GM19240 (cell line): ENCODE measurements around the gene EGFLAM.

Source experiments
- DNase-seq: peaks from one replicate; pipeline ENCODE4 v3.0.0; 2011; ENCODE audit warnings: low spot score; ENCODE audit not compliant: insufficient read length

Gene EGFLAM

DNA sequence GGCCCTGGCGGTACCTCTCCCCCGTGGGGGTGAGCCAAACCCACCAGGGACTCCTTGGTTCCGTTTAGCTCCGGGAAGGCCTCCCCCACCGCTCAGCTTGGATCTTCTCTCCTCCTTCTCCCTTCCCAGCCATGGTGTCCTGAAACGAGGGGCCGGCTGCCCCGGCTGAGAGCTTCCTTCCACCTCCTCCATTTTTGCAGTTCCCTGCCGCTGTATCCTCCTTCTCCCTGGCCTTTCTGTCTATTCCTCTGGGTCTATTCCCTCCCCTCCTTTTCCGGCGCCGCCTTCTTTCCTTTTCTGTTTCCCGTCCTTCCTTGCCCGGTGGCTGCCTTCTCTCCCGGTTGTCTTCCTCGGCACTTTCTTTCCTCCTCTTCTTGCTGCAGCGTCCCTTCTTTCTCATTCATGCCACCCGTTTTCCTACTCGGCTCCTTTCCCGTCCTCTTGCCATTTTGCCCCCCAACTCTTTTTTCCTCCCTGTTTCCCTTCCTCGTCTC lies 187.7 kb downstream of the EGFLAM start:
- DNase-seq: no peak

- no peak for DNase-seq
Observed at GRCh38 chr5:38447056-38447455, 188.7 kb downstream of the EGFLAM start.

- DNase-seq: no peak
Observed at GRCh38 chr5:38447786-38448185, 189.4 kb downstream of the EGFLAM start.

DNA sequence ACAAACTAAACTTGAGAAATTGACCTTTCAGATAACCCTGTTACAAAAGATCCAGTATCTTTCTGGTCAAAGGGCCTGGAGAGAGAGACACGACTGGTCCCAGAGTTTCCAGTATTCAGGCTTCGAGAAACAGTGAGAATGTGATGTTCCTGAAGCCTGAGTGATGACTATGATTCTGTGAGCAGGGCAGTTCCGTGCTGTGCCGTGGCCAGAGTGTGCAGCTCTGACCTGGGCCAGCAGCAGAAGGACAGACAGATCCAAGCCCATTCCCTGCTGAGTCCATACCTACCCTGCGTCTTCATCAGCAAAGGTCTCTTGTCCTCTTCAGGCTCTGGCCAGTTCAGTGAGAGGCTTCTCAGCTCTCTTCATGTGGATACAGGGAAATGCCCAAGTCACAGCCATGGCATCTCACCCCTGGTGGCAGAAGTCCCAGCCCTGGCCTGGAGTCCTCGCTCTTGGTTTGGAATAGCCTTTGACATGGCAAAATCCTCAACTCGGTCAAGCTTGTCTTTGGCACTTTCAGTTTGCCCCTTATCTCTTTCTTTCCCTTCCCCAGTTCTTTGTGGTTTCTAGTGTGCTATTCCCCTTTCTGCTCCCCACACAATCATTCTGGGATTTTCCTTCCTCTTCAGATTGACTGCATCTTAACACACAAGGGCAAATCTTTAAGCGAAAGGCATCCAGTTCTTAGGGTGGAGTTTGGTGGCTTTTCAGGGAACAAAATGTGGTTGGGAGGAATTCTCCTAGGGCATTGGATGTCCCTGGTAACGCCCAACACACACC lies 190.4 kb downstream of the EGFLAM start:
- no peak for DNase-seq

DNA sequence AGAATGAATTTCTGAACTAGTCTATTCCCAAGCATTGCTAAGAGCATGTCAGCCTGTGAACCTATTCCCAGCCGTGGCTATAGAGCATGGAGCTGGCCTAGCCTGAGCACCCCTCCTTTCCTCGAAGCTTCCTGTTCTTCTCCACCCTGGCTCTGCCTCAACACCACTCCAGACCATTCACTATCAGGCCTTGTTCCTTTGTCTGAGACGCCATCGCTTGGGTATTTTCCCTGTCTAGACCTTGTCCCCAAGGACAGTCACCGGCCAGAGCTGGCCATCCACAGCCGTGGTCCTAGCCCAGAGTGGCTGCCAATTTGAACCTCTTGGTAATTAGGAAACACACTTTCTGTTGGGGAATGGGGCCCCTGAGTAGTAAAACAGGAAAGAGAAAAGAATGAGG lies 192.3 kb downstream of the EGFLAM start:
- no peak for DNase-seq

DNA sequence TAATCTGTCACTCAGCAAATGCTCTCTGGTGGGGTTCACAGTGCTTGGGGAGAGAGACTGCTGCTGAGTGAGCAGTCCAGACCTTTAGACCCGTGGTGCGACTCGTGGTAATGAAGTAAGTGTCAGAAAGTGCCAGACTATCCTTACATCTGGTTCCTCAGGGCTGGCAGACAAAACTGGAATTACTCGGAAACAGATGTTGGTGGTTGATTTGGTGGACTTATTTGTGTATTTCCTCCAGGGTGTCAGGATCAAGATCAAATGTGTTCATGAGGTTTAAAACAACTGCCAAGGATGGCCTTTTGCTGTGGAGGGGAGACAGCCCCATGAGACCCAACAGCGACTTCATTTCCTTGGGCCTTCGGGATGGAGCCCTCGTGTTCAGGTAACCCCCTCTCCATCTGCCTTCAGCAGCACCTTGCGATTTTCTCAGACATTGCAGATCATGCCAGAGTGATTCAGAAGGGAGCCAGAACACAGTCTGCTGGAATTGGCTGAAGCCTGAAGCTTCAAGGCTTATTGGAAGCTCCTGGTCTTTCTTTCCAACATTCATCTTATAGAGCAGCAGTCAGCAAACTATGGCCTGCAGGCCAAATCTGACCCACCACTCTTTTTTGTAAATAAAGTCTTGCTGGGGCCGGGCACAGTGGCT lies 192.8 kb downstream of the EGFLAM start:
- no peak for DNase-seq

GRCh38 chr5:38452201-38452600 lies 193.8 kb downstream of the EGFLAM start:
- DNase-seq: no peak

DNA sequence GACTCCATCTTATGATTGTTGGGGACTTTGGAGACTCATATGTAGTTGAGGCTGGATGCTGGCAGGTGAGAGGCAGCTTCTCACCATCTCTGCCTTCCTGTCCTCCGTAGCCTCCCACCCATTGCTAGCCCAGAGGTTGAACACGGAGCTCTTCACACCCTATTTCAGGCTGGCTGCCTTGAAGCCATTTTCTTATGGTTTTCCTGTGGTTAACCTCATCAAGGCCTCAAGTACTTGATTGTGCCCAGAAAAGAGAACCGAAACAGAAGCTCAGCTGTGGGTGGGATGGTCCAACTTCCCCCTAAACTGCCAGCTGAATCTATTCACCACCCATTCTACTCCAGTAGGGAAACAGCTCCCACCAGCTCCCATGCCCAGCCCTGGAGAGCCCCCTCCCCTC lies 195.1 kb downstream of the EGFLAM start:
- DNase-seq: peak; percentile 58

- DNase-seq: no peak
Observed at GRCh38 chr5:38453921-38454320, 195.6 kb downstream of the EGFLAM start.

DNA sequence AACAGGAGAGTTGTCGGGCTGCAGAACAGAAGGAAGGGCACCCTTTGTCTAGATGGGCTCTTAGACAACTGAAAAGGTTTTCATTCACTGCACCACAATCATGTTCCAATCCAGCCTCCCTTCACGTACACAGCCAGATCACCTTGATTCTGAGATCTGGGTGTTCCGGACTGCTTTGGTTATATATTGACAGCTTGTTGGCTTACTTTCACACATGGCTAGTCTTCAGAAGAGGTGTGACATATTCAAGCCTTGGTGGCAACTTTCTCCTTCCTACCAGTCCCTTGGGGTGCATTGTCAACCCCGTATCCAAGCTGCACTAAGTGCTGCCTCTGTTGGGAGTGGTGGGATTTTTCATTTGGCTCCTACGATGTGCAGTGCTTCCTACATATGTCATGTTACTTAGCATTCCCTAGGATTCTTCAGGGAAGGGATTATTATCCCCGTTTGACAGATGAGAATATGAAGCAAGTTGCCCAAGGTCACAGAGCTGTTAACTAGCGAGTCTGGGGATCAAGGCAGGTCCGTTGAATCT lies 197.5 kb downstream of the EGFLAM start:
- no peak for DNase-seq

- DNase-seq: no peak
Observed at GRCh38 chr5:38456657-38457399, 198.5 kb downstream of the EGFLAM start.

DNA sequence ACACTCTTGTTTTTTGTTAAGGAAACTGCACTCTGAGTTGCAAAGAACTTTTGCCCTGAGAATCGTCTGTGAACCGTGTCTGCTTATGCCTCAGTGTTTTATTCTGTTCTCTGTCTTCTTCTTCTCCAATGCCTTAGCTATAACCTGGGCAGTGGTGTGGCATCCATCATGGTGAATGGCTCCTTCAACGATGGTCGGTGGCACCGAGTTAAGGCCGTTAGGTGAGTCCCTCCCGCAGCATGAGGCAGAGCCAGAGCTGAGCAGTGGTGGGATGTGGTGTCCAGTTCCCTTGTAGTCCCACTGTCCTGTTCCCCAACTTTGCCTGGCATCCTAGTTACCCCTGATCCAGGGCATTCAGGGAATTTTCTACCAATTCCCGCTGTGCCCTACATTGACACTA lies 199.8 kb downstream of the EGFLAM start:
- no peak for DNase-seq

DNA sequence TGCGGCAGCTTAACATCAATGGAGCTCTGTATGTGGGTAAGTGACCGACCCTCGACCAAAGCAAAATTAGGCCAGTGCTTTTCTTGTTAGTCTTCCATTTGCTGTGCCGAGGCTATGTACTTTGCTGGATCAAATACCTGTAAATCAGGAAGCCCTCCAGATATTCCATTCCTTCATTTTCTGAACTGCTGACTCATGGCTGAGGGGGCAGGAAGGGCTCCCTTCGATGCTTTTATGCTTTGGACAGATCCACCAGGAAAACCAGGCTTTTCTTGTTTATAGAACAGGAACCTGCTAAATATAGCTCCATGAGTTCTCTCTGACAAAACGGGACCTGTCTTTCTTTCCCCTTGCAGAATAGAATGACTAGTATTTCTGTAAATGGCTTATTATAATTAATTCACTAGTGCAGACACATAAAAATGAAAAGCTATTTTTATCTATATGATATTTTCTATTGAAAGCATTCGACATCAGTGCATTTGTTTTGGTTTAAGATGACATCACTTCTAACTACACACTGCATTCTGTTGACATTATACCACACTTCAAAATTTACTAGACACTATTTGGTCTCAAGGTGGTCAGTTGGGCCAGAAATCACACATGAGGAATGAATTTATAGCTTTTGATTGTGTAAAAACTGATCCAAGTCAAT lies 204.7 kb downstream of the EGFLAM start:
- DNase-seq: no peak

GRCh38 chr5:38463634-38464521 lies 205.5 kb downstream of the EGFLAM start:
- DNase-seq: no peak

GRCh38 chr5:38465061-38465460 lies 206.7 kb downstream of the EGFLAM start:
- DNase-seq: no peak

DNA sequence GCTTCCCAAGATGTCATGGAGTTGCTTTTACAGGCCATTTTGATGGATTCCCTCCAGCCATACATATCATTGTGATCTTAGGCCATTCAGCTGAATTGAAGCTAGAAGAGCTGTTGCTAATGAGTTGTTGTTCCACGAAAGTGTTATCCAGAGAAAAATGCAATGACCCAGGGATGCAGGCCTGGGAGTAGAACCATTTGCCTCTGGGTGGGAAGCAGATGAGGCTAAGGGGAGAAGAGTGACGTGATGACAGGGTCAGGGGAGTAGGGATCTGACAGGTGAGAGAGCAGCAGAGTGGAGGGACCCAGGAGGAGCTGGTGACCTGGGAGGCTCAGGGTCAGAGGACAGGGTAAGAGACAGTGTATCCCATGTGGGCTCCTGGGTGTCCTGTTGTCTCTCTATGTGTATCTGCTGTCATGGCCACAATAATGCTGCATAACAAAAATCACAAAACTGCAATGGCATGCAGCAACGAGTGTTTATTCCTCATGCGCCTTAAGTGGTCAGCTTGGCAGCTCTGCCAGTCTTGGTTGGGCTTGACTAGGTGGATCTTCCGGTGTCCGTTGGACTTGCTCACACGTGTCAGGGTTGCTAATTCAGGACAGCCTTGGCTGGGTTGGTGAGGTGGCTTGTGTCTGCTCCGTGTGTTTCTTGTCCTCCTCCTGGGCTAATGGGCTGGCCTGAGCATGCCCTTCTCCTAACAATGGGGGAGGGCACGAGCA lies 207.5 kb downstream of the EGFLAM start:
- DNase-seq: no peak

- no peak for DNase-seq
Observed at GRCh38 chr5:38466424-38467189, 208.2 kb downstream of the EGFLAM start.

- DNase-seq: no peak
Observed at GRCh38 chr5:38467353-38468040, 209.1 kb downstream of the EGFLAM start.
